Stimulated activated CD8-positive, alpha-beta memory T cell treated with anti-CD3 and anti-CD28 coated beads, Interleukin-7, amount 100 ng/mL, for 24 hours (primary cell): ENCODE measurements around the gene FAM184B.

Experiments
- DNase-seq: peaks from one replicate; pipeline ENCODE4 v3.0.0-alpha.2; 2020; ENCODE audit warnings: low read depth

FAM184B gene

DNA sequence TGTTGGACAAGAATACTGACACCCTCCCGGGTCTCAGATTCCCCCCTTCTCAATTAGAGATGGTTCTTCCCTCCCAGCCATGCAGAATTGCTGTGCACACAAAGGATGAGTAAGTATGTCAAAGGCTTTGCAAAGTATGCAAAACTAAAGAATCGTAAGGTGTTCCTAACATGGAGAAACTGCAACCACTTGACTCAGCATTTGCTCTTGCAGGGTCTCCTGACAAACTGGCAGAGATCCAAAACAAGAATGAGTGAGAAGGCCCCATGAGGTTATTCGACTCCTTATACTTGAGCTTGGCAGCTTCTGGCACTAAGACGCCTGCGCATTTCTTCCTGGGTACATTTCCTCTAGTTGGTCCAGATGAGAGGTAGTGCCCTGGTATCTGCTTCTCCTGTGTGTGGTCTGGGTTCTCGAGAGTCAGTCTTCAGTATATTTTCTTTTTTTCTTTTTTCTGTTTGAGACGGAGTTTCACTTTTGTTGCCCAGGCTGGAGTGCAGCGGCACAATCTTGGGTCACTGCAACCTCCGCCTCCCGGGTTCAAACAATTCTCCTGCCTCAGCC, 8.2 kb downstream of the FAM184B start:
- no peak for DNase-seq

- no peak for DNase-seq
Observed at GRCh38 chr4:17771284-17771908, 10.0 kb downstream of the FAM184B start.

DNA sequence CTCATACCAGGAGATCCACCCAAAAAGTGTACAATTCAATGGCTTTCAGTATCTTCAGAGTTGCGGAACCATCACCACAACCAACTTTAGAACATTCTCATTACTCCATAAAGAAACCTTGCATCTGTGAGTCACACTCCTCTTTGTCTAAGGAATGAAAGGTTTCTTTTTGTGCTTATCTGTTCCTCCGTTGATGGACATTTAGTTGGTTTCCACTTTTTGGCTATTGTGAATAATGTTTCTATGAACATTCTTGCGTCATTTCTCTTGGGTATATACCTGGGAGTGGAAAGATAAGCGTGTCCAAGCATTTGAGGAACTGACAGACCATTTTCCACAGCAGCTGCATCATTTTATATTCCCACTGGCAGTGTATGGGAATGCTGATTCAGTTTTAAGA, 10.6 kb downstream of the FAM184B start:
- DNase-seq: no peak

- no peak for DNase-seq
Observed at GRCh38 chr4:17769406-17770174, 11.8 kb downstream of the FAM184B start.

- DNase-seq: no peak
Observed at GRCh38 chr4:17766826-17767458, 14.5 kb downstream of the FAM184B start.

DNA sequence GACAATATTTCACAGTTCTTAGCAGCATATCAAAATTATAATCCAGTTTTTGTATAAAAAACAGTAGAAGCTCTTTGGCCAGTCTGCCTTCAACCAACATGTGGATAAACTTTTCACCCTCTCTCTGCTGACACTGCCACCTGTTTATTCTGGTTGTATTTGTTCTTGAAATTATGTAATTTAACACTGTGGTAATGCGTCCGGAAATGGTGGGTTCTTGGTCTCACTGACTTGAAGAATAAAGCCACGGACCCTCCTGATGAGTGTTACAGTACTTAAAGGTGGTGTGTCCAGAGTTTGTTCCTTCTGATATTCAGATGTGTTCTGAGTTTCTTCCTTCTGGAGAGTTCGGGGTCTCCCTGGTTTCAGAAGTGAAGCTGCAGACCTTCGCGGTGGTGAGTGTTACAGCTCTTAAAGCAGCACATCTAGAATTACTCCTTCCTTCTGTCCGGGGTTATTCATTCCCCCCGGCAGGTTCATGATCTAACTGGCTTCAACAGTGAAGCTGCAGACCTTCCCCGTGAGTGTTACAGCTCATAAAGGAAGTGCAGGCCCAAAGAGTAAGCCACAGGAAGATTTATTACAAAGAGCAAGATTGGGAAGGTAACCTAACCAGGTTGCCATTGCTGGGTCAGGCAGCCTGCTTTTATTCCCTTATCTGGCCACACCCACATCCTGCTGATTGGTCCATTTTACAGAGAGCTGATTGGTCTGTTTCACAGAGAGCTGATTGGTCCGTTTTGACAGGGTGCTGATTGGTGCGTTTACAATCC, 15.7 kb downstream of the FAM184B start:
- DNase-seq: no peak

GRCh38 chr4:17763931-17764330, 17.5 kb downstream of the FAM184B start:
- no peak for DNase-seq

DNA sequence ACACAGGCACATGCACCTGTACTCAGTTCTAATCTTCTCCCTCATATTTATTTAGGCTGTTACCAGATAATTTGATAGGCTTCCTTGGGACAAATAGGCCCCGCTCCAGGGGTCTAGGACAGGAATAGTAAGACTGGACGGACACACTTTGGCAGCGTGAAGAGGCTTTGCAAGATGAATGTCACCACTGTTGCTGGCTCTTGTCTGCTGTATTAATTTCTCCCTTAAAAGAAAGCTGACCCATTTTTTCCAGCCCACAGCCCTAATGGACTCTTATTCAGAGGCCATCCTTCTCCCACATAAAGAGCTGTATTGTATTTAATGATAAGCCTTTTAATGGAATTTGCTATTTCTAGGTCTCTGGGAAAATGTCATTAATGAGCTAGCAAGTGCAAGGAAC, 18.0 kb downstream of the FAM184B start:
- DNase-seq: no peak

- DNase-seq: no peak
Observed at GRCh38 chr4:17762726-17763125, 18.7 kb downstream of the FAM184B start.

GRCh38 chr4:17761062-17761461, 20.4 kb downstream of the FAM184B start:
- no peak for DNase-seq

DNA sequence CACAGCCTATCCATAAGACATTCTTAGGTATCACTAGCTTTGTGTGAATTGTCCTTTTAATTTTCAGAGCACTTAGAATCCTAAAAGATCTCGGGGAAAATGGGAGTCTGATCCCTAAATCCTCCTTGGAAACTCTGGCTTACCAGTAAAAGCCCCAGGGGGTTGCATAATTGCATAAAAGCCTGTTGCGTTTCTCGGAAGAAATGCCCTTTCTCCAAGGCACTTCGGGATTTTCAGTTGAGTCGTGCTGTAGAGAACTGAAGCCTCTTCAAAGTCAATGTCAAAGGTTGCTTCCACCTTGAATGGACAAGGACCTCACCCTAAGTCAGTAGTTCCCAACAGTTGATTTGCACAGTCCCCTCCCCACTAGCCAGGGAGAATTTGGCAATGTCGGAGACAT, 20.8 kb downstream of the FAM184B start:
- no peak for DNase-seq

DNA sequence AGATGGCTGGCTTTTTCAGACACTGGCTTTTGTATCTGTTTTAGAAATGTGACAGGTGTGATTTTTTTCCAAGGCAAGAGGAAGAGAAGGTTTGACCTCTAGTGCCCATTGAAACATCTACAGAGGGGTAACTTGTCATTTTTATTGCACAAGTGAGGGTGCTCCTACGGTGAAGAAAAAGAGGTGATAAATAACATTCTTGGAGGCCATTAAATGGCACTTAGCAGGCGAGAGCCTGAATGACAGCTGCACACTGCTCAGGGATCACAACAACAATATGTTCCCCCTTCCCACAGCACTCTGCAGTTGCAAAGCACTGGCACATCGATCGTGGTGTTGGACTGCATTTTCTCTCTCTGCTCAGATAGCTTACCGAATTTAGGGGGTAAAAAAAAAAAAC, 22.9 kb downstream of the FAM184B start:
- no peak for DNase-seq

- DNase-seq: no peak
Observed at GRCh38 chr4:17757621-17758020, 23.8 kb downstream of the FAM184B start.

DNA sequence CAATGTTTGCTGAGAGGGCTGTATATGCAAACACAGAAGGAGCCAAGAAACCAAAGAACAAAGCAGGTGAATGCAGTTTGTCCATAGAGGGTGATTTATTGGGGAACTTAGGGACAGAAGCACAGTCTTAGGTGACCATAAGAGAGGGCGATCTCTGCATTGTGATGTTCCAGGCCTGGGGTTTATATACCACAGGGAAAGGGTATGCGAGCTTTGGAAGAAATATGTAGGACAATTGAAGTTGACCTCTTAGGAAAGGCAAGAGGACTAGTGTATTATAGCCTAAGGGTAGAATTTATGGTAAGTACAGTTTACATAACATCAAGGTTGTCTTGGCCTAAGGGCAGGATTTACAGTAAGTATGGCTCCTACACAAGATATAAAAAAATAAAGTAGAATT, 27.8 kb downstream of the FAM184B start:
- no peak for DNase-seq

DNA sequence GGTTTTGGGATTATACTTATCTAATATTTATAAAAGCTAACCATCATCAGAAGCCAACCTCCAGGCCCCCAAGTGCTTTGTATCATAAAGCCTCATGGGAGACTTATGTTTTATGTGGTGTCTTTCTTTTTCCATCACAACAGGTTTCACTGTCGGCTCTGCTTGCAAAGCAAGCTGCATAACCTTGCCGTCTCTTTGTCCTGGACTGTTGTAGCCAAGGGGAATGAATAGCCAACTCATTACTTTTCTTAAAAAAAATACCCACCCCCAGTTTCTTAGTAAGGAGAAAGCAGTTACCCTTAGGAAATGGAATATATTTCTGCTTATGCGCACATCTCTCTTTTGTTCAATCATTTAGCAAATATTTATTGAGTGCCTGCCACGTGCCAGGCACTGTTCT, 40.7 kb downstream of the FAM184B start:
- no peak for DNase-seq

- no peak for DNase-seq
Observed at GRCh38 chr4:17736484-17736883, 44.9 kb downstream of the FAM184B start.

DNA sequence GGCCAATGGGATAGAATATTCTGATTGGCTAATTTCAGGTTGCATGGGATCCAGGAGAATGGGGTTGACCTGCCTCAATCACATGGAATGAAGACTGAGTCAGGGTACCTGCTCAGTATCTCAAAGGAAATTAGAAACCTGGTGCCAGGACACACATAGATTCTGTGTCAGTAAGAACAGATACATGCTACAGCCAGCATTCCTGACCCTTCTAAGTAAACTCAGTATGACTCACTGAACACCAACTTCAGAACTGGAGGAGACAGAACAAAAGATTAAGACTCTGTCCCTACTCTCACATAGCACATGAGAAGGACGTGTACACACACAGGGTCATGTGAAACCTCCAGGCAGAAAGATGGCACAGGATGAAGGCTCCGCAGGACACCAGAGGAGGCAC, 54.5 kb downstream of the FAM184B start:
- DNase-seq: no peak

DNA sequence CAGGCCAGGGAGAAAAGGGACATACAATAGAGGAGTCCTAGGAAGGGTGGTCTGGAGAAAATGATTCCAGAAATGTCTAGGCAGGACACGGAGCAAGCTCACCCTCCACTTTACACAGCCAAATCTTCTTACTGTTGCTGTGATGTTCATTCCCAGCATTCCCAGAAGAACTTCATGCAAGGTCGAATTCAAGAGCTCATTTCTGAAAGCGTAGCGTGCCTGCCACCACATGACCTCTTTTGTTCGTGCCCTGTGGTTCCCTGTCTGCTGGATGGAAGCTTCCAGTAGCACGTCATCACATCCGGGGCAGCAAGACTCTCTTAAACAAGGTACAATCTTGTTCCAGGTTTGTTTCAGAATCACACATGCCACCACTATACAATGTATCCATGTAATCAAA, 57.8 kb downstream of the FAM184B start:
- DNase-seq: no peak

DNA sequence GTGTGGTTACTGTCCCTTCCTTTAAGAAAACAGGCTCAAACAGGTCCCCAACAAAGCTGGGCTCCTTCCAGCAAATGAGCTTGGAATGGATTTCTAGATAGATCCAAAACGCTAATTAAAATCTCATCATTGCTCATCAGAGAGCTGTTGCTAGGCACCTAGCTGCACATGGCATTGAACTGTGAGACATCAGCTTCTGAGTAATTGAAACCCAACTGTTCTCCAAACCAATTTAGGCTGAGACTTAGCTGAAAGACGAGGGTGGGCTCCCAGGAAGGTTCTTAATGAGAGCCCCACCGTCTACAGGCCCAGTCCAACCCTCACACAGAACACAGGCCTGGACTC, 59.1 kb downstream of the FAM184B start:
- DNase-seq: no peak

DNA sequence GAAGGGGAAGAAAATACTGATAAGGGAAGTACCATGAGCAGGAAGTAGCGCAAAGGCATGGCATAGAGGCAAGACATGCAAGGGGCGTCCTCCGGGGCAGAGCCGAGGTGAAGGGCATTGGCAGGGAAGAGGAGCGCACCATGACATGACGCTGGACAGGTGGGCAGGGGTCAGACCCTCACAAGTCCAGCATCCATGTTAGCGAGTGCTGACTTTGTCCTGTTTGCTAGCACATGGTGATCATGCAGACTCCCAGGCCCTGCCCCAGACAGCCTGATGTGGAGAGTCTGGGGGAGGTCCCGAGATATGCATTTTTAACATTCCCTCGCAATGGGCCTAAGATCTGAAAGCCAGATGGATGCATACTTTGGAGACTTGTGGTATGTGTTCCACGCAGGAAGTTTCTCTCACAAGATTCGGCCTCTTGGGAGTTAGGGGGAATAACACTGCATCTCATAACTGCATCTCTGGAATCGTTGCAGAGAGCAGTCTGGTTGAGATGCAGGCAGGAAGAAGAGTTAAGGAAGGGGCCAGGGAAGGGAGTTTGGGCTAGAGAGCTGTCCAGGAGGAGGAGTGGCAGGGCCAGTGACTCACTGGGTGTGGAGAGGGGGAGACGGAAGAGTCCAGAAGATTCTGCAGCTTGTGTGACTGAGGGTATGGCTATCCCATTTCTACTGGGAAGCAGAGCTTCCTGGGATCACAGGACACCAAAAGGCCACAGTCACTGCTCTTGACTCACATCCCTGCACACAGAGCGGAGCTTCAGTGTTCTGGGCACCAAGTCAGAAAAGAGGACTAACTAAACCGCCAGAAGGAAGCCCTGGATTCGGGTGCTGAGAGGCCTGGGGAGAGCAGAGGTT, 59.7 kb downstream of the FAM184B start:
- no peak for DNase-seq

- DNase-seq: no peak
Observed at GRCh38 chr4:17719106-17719505, 62.3 kb downstream of the FAM184B start.

- no peak for DNase-seq
Observed at GRCh38 chr4:17718471-17718870, 63.0 kb downstream of the FAM184B start.
